ENCODE results near the gene KRTAP6-1.

The KRTAP6-1 gene

DNA sequence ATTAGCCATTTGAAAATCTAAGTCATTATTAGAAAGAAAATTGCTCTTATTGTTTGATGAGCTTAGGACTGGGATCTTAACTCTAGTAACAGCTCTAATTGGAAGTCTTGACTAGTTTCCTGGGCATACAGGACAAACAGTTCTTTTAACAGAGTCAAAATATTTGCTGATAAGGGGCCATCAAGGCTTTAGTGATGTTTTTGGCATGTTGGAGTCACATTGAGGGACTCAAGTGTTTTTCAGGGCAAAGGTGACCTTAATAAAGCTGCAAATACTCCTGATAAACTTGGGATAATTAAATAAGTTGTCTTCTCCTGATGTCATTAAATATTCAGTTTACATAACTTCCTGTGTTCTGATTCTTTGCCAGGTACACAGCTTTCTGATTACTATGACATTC lies 46.1 kb downstream of the KRTAP6-1 start:
- DNase-seq: no peak

DNA sequence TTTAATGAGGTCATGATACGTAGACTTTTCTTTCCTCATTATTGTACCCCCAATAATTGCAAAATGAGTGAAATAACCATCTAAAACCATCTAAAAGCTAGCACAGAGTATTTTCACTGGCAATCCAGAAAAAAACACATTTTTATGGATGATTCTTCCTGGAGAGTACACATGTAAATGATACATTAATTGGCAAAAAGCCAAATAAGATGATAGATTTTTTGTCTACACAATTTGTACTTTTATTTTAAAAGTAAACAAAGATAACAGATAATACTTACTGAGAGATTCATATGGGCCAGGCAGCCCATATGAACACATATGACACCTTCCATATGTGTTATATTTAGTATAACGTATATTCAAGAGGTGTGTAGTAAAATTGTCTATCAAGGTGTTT lies 50.1 kb downstream of the KRTAP6-1 start:
- no peak for DNase-seq
